IMR-90 (cell line): ENCODE results near the gene WASF3.

Experiments used
- CEBPB ChIP-seq: IDR thresholded peaks from 2 replicates; pipeline ENCODE4 v1.6.1; 2012; ENCODE audit warnings: low read depth, low read length, improper control_type of control experiment
- CHD1 ChIP-seq: IDR thresholded peaks from 2 replicates; pipeline ENCODE4 v1.6.1; 2012; ENCODE audit warnings: low read depth, low read length, improper control_type of control experiment
- POLR2A ChIP-seq: IDR thresholded peaks from 2 replicates; pipeline ENCODE4 v1.6.1; 2012; ENCODE audit warnings: mild to moderate bottlenecking, low read depth, low read length
- RAD21 ChIP-seq: IDR thresholded peaks from 2 replicates; pipeline ENCODE4 v1.6.1; 2012; ENCODE audit warnings: low read length, improper control_type of control experiment
- RCOR1 ChIP-seq: IDR thresholded peaks from 2 replicates; pipeline ENCODE4 v1.6.1; 2012; ENCODE audit warnings: mild to moderate bottlenecking, low read length, improper control_type of control experiment; ENCODE audit not compliant: insufficient replicate concordance
- RFX5 ChIP-seq: IDR thresholded peaks from 2 replicates; pipeline ENCODE4 v1.8.0; 2012; ENCODE audit warnings: low read depth, mild to moderate bottlenecking, low read length, moderate library complexity
- SMC3 ChIP-seq: fragments of 150-350 bp; IDR thresholded peaks from 2 replicates; pipeline ENCODE4 v1.6.1; 2016; ENCODE audit warnings: low read depth, mild to moderate bottlenecking, antibody characterized with exemption, low read length, moderate library complexity
- TF ChIP-seq, protein P1 (sequence below): conservative IDR thresholded peaks from 2 replicates; pipeline ENCODE4 v1.5.1; 2012; ENCODE audit warnings: mild to moderate bottlenecking, low read depth, low read length, improper control_type of control experiment

DNA sequence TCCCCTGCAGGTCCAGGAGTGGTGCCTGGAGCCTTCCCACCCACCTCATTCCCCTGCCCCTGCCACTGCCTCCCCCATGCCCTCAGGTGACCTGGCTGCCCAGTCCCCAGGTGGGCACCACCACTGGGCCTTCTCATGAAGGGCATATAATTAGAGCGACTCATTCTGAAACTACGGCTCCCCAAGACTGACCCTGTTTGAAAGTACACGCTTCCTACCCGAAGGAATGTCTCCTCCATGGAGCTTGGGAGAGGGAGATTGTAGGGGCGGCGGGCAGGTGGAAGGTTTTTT is 150.5 kb downstream of the WASF3 start:
- TF ChIP-seq, protein P1, sequence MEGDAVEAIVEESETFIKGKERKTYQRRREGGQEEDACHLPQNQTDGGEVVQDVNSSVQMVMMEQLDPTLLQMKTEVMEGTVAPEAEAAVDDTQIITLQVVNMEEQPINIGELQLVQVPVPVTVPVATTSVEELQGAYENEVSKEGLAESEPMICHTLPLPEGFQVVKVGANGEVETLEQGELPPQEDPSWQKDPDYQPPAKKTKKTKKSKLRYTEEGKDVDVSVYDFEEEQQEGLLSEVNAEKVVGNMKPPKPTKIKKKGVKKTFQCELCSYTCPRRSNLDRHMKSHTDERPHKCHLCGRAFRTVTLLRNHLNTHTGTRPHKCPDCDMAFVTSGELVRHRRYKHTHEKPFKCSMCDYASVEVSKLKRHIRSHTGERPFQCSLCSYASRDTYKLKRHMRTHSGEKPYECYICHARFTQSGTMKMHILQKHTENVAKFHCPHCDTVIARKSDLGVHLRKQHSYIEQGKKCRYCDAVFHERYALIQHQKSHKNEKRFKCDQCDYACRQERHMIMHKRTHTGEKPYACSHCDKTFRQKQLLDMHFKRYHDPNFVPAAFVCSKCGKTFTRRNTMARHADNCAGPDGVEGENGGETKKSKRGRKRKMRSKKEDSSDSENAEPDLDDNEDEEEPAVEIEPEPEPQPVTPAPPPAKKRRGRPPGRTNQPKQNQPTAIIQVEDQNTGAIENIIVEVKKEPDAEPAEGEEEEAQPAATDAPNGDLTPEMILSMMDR, result no peak
- TF ChIP-seq POLR2A (no peak), RFX5 (no peak), RCOR1 (no peak), CEBPB (no peak), RAD21 (no peak), SMC3 (no peak), CHD1 (no peak)
